H9 (cell line): ENCODE data around the gene MARS1. TPM values are rescaled to one million over a fixed set of nuclear protein-coding genes. Genes with fewer than 3 reads are reported as not detected.

ENCODE experiments used
- DNase-seq: peaks from one replicate; pipeline ENCODE4 v3.0.0-alpha.2; 2017
- H2AFZ ChIP-seq: one replicate; pipeline ENCODE4 v1.6.1; 2013; ENCODE audit warnings: mild to moderate bottlenecking, low read length, control low read depth, moderate library complexity
- H2AK5ac ChIP-seq: 2 replicates; pipeline ENCODE4 v1.6.1; 2013; ENCODE audit warnings: low read length, control low read depth, mixed read lengths; ENCODE audit not compliant: insufficient read length
- H2BK120ac ChIP-seq: one replicate; pipeline ENCODE4 v1.6.1; 2013; ENCODE audit warnings: low read depth, mild to moderate bottlenecking, low read length, control low read depth, inconsistent platforms; ENCODE audit not compliant: poor library complexity, severe bottlenecking
- H2BK12ac ChIP-seq: 2 replicates; pipeline ENCODE4 v1.6.1; 2013; ENCODE audit warnings: low read length, control low read depth, mixed read lengths, low read depth; ENCODE audit not compliant: insufficient read length
- H2BK15ac ChIP-seq: 2 replicates; pipeline ENCODE4 v1.6.1; 2013; ENCODE audit warnings: low read depth, low read length, control low read depth
- H2BK20ac ChIP-seq: one replicate; pipeline ENCODE4 v1.6.1; 2013; ENCODE audit warnings: low read depth, mild to moderate bottlenecking, low read length, control low read depth, inconsistent platforms; ENCODE audit not compliant: poor library complexity, severe bottlenecking
- H2BK5ac ChIP-seq: 2 replicates; pipeline ENCODE4 v1.6.1; 2013; ENCODE audit warnings: low read length, control low read depth, mixed read lengths; ENCODE audit not compliant: insufficient read length
- H3K14ac ChIP-seq: 2 replicates; pipeline ENCODE4 v1.6.1; 2013; ENCODE audit warnings: low read length, control low read depth; ENCODE audit not compliant: insufficient read depth
- H3K18ac ChIP-seq: 2 replicates; pipeline ENCODE4 v1.6.1; 2013; ENCODE audit warnings: low read depth, mild to moderate bottlenecking, mixed read lengths, low read length, control low read depth; ENCODE audit not compliant: insufficient read length
- H3K23ac ChIP-seq: 2 replicates; pipeline ENCODE4 v1.6.1; 2013; ENCODE audit warnings: low read length, control low read depth, mixed read lengths, low read depth; ENCODE audit not compliant: insufficient read length
- H3K23me2 ChIP-seq: 2 replicates; pipeline ENCODE4 v1.6.1; 2013; ENCODE audit warnings: low read depth, mild to moderate bottlenecking, mixed read lengths, low read length, control low read depth; ENCODE audit not compliant: insufficient read length, poor library complexity, severe bottlenecking
- H3K27ac ChIP-seq: 2 replicates; pipeline ENCODE4 v1.5.1; 2013; ENCODE audit warnings: low read length, control low read depth, mixed read lengths, low read depth; ENCODE audit not compliant: insufficient read length
- H3K27me3 ChIP-seq: 2 replicates; pipeline ENCODE4 v1.6.1; 2013; ENCODE audit warnings: low read length, control low read depth, inconsistent platforms; ENCODE audit not compliant: insufficient read depth
- H3K4ac ChIP-seq: 2 replicates; pipeline ENCODE4 v1.6.1; 2013; ENCODE audit warnings: low read depth, mild to moderate bottlenecking, control low read depth, inconsistent platforms, low read length, moderate library complexity
- H3K4me1 ChIP-seq: 2 replicates; pipeline ENCODE4 v1.6.1; 2013; ENCODE audit warnings: low read length, control low read depth, inconsistent platforms; ENCODE audit not compliant: insufficient read depth
- H3K4me2 ChIP-seq: 2 replicates; pipeline ENCODE4 v1.6.1; 2013; ENCODE audit warnings: low read length, control low read depth, mixed read lengths; ENCODE audit not compliant: insufficient read length, insufficient read depth
- H3K56ac ChIP-seq: 2 replicates; pipeline ENCODE4 v1.6.1; 2013; ENCODE audit warnings: low read depth, mild to moderate bottlenecking, mixed read lengths, low read length, control low read depth; ENCODE audit not compliant: insufficient read length
- H3K79me1 ChIP-seq: 2 replicates; pipeline ENCODE4 v1.6.1; 2013; ENCODE audit warnings: low read depth, mild to moderate bottlenecking, moderate library complexity, low read length, control low read depth, inconsistent platforms; ENCODE audit not compliant: insufficient read depth, poor library complexity, severe bottlenecking
- H3K79me2 ChIP-seq: 2 replicates; pipeline ENCODE4 v1.6.1; 2013; ENCODE audit warnings: low read length, control low read depth, inconsistent platforms; ENCODE audit not compliant: insufficient read depth
- H3K9ac ChIP-seq: 2 replicates; pipeline ENCODE4 v1.6.1; 2013; ENCODE audit warnings: low read length, control low read depth, mixed read lengths; ENCODE audit not compliant: insufficient read length; ENCODE audit errors: extremely low read depth
- H3K9me3 ChIP-seq: one replicate; pipeline ENCODE4 v1.6.1; 2013; ENCODE audit warnings: low read depth, low read length, inconsistent platforms; ENCODE audit not compliant: control insufficient read depth
- H3T11ph ChIP-seq: one replicate; pipeline ENCODE4 v1.6.1; 2013; ENCODE audit warnings: mild to moderate bottlenecking, low read length, control low read depth, inconsistent platforms
- H4K20me1 ChIP-seq: one replicate; pipeline ENCODE4 v1.6.1; 2013; ENCODE audit not compliant: control insufficient read depth, insufficient read length, insufficient read depth
- H4K5ac ChIP-seq: 2 replicates; pipeline ENCODE4 v1.6.1; 2013; ENCODE audit warnings: low read depth, mild to moderate bottlenecking, mixed read lengths, low read length, control low read depth; ENCODE audit not compliant: insufficient read length
- H4K8ac ChIP-seq: replicated peaks from 2 replicates; pipeline ENCODE4 v1.6.1; 2013; ENCODE audit warnings: low read length, control low read depth, mixed read lengths, low read depth; ENCODE audit not compliant: insufficient read length
- H4K91ac ChIP-seq: 2 replicates; pipeline ENCODE4 v1.6.1; 2013; ENCODE audit warnings: low read depth, mild to moderate bottlenecking, moderate library complexity, mixed read lengths, low read length, control low read depth; ENCODE audit not compliant: insufficient read length
- H3K27ac Mint-ChIP-seq, 3 experiments: 2 replicates in 2 of 3; 3 replicates in 1 of 3; pipeline ENCODE4 v1.8.0; 2020 to 2021; ENCODE audit warnings: mixed read lengths in 3 of 3, mild to moderate bottlenecking in 1 of 3, moderate library complexity in 1 of 3
- H3K27me3 Mint-ChIP-seq: 2 replicates; pipeline ENCODE4 v1.8.0; 2021; ENCODE audit warnings: low read depth, mild to moderate bottlenecking, moderate library complexity, mixed read lengths
- H3K36me3 Mint-ChIP-seq, 3 experiments: 2 replicates in 2 of 3; 3 replicates in 1 of 3; pipeline ENCODE4 v1.8.0; 2020 to 2021; ENCODE audit warnings: low read depth in 3 of 3, mixed read lengths in 3 of 3; ENCODE audit not compliant: insufficient read depth in 1 of 3
- H3K4me1 Mint-ChIP-seq, 2 experiments: 2 replicates each; pipeline ENCODE4 v1.8.0; 2020; ENCODE audit warnings: mixed read lengths in 2 of 2
- H3K4me3 Mint-ChIP-seq, 2 experiments: 2 replicates in 1 of 2; 3 replicates in 1 of 2; pipeline ENCODE4 v1.8.0; 2020 to 2021; ENCODE audit warnings: mild to moderate bottlenecking in 2 of 2, mixed read lengths in 2 of 2, moderate library complexity in 1 of 2
- H3K9me3 Mint-ChIP-seq, 2 experiments: 2 replicates in 1 of 2; 3 replicates in 1 of 2; pipeline ENCODE4 v1.8.0; 2020; ENCODE audit warnings: mild to moderate bottlenecking in 2 of 2, mixed read lengths in 2 of 2, moderate library complexity in 1 of 2
- CTCF ChIP-seq: fragments of 200-600 bp; sonication (generic); conservative IDR thresholded peaks from 3 replicates; pipeline ENCODE4 v1.8.0; 2021; ENCODE audit warnings: antibody characterized with exemption, mild to moderate bottlenecking
- WGBS: extraction: QIAGEN DNeasy Blood & Tissue Kit; methylation state at CpG from one replicate; pipeline ENCODE4 v1.1.7; 2013; ENCODE audit warnings: missing lambda C conversion rate, low lambda C conversion rate, mixed read lengths; ENCODE audit not compliant: insufficient read length; ENCODE audit errors: extremely low coverage; 5-methylcytosine and 5-hydroxymethylcytosine counted together
- total RNA-seq: library from RNA; stranded (reverse); gene quantifications from 2 replicates; pipeline ENCODE4 v1.2.1, GENCODE V29; 2021

MARS1 gene
- total RNA-seq, 1 experiment from 2014 or later, result 368 TPM

GRCh38 chr12:57534991-57535543 lies 47.2 kb downstream of the MARS1 start:
- H4K91ac ChIP-seq, result no peak overlapping the region

More at GRCh38 chr12:57534991-57535543, 47.2 kb downstream of the MARS1 start:
- H3K23me2 ChIP-seq, result no peaks in the 10 kb centered on the region
- no peak overlapping the region for H4K5ac ChIP-seq
- no peaks in the 10 kb centered on the region for H3K79me1 ChIP-seq
- H3K4me3 Mint-ChIP-seq, result no peak overlapping the region
- H2BK12ac ChIP-seq, result no peak overlapping the region
- H2BK15ac ChIP-seq, result no peak overlapping the region
- DNase-seq, result no peak
- no peaks in the 10 kb centered on the region for H3K79me2 ChIP-seq
- H3K9me3 ChIP-seq, result no peaks in the 10 kb centered on the region
- H3T11ph ChIP-seq, result no peak overlapping the region
- no peaks in the 10 kb centered on the region; the same call in none of the 2 replicates for H3K4me1 ChIP-seq
- H2BK20ac ChIP-seq, result no peak overlapping the region
- H4K8ac ChIP-seq, result no peak overlapping the region
- H3K27ac ChIP-seq, result no peak overlapping the region
- no peak overlapping the region for H3K14ac ChIP-seq
- WGBS, result no CpG with 5 or more reads among the region's 3 CpGs
- peaks cover 9 to 14% of the 10 kb centered on the region in 2 experiments for H3K4me1 Mint-ChIP-seq
- H3K18ac ChIP-seq, result no peak overlapping the region
- H4K20me1 ChIP-seq, result no peaks in the 10 kb centered on the region
- TF ChIP-seq CTCF, result no peak
- no peak overlapping the region for H2AK5ac ChIP-seq
- no peaks in the 10 kb centered on the region for H3K27me3 Mint-ChIP-seq
- H3K4me2 ChIP-seq, result no peak overlapping the region
- H3K27me3 ChIP-seq, result no peaks in the 10 kb centered on the region
- H3K4ac ChIP-seq, result no peak overlapping the region
- H3K36me3 Mint-ChIP-seq, result peaks cover 17 to 79% (median 75%) of the 10 kb centered on the region in 3 experiments
- H3K56ac ChIP-seq, result no peak overlapping the region
- no peak overlapping the region for H2BK5ac ChIP-seq
- H3K9ac ChIP-seq, result no peak overlapping the region
- H2AFZ ChIP-seq, result no peak overlapping the region
- H2BK120ac ChIP-seq, result no peak overlapping the region
- H3K23ac ChIP-seq, result no peak overlapping the region
- no peak overlapping the region for H3K27ac Mint-ChIP-seq
- no peaks in the 10 kb centered on the region for H3K9me3 Mint-ChIP-seq
